CD4-positive, alpha-beta T cell treated with Interleukin-12 subunit alpha and Interleukin-12 subunit beta, for 1 hour (primary cell): Measurements from ENCODE around the gene ICAM2.
A peak's percentile ranks its signal among the peaks of the same experiment; 100 is the strongest.
"Not testable (repeated sequence)": the region's sequence is repeated elsewhere in the genome, so short reads cannot be mapped to it uniquely, and the experiment has no call there.

Experiments
- DNase-seq: peaks from one replicate; pipeline ENCODE4 v3.0.0-alpha.2; 2020

The ICAM2 gene

DNA sequence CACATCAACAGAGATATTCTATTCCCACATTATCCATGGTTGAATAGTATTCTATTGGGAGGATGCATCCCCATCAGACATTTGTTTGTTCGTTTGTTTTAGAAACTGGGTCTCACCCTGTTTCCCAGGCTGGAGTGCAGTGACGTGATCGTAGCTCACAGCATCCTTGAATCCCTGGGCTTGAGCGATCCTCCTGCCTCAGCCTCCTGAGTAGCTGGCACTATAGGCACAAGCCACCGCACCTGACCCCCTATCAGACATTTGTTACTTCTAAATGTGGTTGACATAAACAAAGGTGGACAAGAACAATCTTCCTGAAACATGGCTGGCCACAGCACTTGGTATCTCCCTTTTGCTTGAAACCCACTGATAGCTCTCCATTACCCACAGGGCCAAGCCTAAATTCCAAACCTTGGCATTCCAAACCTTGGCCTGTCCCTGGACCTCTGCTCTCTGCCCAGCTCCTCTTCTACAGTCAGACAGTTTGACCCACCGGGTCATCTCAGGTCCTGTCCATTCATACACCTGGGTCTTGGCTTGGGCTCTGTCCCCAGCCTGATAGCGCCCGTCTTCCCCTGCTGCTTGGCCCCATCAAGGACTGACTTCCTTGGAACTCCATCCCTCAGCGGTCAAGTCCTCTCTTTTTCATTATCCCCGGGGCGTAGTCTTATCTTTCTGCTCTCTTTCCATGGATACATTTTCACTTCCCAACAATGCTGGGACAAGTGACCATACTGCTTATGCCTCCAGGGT is 23.8 kb downstream of the ICAM2 start:
- DNase-seq, result no peak

DNA sequence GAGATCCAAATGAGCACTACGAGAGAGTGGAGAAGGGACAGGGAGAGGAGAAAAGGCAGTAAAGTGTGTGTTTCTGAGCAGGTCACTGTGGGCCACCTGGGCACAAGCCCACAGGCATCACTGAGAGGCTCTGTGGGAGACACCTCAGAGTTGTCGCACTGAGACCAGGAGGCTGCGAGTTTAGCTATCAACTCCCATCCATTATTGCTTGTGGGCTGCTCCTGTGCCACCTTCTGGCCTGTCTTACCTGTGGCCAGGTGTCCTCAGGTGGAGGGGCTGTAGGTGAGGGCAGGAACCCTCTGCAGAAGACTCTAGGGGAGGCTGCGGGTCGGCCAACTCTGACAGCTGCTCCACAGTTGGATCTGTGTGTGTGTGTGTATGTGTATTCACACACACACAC is 24.8 kb downstream of the ICAM2 start:
- no peak for DNase-seq

DNA sequence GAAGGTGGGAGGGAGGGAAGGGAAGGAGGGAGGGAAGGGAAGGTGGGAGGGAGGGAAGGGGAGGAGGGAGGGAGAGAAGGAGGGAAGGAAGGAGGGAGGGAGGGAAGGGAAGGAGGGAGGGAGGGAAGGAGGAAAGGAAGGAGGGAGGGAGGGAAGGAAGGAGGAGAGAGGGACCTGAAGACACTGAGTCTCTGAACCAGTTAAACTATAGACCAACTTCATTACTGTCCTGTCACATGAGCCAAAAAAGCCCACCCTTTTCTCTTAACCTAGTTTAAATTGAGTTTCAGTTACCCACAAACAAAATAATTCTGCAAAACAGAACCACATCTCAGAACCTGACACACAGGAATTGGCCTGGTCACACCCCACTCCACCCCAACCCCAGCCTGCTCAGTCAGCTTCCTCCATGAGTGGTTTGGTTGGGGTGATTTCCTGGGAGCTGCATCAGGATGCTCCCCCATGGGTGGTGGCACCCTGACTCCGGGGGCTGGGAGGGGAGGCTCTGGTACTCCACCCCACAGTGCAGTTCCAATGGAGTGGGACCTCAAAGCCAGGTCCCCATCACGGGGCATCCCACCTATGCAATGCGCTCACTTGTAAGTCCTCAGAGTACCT is 27.0 kb downstream of the ICAM2 start:
- peak; percentile 52 for DNase-seq

- no peak for DNase-seq
Measured at GRCh38 chr17:63991611-63992010, 28.8 kb downstream of the ICAM2 start.

GRCh38 chr17:63989622-63990345 is 30.6 kb downstream of the ICAM2 start:
- no peak for DNase-seq

- DNase-seq, result no peak
Measured at GRCh38 chr17:63988741-63989621, 31.5 kb downstream of the ICAM2 start.

DNA sequence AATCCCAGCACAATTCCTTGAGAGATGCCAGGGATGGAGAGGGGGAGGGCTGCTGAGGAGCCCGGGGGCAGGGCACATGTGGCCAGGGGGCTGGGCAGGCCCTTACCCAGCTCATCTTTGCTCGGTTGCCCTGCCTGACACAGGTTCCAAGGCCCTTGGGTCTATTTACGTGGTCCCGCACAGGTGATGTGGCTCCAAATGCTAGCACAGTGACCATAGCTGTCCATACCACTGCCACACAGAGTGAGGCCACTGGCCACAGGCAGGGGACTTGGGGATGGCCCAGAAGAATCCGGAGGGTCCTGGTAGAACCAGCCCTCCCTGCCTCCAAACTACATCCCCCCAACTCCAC is 32.3 kb downstream of the ICAM2 start:
- DNase-seq, result no peak

- no peak for DNase-seq
Measured at GRCh38 chr17:63987221-63988126, 33.0 kb downstream of the ICAM2 start.

- DNase-seq, result no peak
Measured at GRCh38 chr17:63986821-63987220, 33.6 kb downstream of the ICAM2 start.

DNA sequence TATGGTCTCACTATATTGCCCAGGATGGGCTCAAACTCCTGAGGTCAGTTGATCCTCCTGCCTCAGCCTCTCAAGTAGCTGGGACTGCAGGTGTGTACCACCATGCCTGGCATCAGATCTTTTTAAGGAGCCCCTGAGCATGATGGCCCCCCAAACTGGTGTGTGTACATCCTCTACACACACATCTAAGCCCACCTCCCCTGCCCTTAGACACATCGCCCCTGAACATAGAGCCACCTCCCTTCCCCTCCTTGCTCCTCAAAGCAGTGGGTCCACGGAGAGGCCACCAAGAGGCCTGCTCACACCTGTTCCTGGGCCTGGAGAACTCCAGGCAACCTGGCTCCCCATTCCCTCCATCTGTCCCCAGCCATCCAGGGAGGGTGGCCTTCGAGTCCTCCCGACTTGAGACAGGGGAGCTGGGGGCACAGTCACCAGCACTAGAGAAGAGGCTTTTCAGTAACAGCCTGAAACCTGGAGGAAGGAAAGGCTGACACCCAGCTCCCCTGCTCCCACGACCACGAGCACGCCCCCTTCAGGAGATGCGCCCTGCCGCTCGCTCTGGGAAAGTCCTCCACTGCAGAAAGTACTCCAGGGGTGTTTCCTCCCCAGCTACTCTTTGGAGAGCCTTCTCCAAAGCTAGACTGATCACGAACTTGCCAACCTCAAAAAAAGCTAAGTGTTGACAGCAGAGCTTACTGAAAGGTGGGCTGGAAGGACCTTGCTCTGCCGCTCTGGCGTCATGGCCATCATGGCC is 34.9 kb downstream of the ICAM2 start:
- DNase-seq, result no peak

DNA sequence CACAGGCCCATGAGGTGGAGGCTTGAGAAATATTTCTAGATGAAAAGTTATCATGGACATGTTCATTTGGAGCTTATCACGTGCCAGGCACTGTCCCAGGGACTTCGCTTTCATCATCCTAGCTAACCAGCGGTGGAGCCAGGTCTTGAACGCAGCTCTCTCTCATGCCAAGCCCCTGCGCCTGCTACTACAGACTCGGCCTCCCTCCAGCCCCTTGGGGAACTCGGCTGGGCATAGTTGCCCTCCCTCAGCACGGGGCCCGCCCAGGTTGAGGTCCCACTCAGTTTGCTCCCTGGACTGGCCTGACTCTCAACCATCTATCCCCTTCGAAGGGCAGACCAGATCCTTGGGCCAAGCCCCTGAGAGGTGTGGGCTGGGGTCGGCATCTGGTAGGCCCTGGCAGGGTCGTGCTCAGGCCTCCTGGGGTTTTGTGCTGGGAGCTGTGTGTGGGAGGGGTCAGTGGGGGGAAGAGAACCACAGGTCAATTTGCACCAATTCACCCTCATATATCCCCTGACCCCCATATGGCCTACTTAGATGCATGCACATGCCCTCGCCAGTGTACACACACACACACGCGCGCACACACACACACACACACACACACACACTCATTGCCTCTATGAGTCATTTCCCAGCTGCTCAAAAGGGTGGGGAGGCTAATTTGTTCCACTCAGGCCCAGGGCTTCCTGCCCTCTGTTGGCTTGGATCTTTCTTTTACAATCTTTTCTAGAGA is 35.6 kb downstream of the ICAM2 start:
- peak; percentile 78 for DNase-seq

- DNase-seq, result no peak
Measured at GRCh38 chr17:63984236-63984635, 36.2 kb downstream of the ICAM2 start.

DNA sequence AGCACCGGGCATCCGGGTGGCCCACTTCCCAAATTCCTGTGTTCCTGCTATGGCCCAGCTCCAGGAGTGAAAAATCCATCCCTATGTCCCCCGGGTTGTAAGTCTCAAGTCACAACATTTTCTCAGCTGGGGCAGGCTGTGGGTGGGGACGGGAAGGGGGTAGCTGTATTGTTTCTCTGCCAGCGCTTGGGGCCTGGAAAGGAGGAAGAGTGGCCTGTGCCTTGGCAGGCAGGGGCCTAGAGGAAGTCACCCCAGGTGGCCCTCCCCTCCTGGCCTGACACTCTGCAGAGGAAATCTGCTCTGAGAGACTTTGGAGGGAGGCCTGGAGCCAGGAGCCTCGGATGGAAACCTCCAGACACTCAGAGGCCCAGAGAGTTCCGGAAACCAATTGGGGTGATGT is 37.1 kb downstream of the ICAM2 start:
- DNase-seq, result no peak

- DNase-seq, result not testable (repeated sequence)
Measured at GRCh38 chr17:63982641-63983040, 37.8 kb downstream of the ICAM2 start.

- DNase-seq, result no peak
Measured at GRCh38 chr17:63978272-63979200, 41.9 kb downstream of the ICAM2 start.

- no peak for DNase-seq
Measured at GRCh38 chr17:63976702-63977101, 43.7 kb downstream of the ICAM2 start.

GRCh38 chr17:63975541-63976092 is 44.8 kb downstream of the ICAM2 start:
- DNase-seq, result no peak

GRCh38 chr17:63974594-63975192 is 45.7 kb downstream of the ICAM2 start:
- DNase-seq, result no peak
